NCI-H524 (cell line): ENCODE data around the gene CENPQ.

ENCODE experiments used
- DNase-seq, 2 experiments: peaks; one replicate each; lab custom pipeline; 2025; lab: John Stamatoyannopoulos, UW

CENPQ gene

DNA sequence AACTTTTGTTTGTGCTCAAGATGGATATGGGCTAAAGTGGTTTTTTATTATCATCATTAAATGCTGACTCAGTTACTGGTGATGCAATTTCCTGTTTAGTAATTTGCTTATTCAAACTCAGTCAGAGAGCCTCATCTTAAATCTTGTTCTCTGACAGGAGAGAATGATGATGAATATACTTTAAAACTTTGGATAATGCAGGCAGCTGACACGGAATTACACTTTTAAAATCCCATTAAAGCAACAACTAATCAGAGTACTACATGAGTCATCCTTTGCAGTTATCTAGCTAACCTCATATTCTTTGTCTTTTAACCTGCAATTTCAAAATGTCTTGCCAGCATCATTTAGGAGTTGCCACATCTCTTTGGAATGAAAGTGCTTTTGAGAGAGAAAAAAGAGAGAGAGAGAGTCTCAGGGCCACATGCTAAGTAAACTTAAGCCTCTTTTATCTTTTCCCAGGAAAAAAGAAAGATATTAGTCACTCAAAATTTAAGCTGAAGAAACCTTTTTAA lies 78.1 kb downstream of the CENPQ start:
- DNase-seq, result no peak

DNA sequence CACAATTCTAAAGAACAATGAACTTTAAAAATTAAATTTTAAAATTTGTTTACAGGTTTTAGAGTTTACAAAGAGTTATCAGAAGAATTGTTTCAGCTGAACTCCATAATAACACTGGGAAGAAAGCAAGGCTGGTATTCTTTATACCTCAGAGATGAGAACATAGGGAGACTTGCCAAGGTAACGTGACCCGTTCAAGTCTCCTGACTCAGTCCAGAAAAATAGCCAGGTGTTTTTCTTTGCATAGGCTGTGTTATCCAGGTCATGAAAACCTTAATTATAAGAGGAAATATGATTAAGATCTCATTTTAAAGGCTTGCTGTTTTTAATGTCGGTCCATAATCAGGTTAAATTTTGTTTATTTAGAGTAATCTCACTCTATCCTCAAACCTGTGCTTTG lies 78.8 kb downstream of the CENPQ start:
- DNase-seq, result no peak
